ENCODE measurements around the gene CEP290.
A peak's percentile ranks its signal among the peaks of the same experiment; 100 is the strongest.

Gene CEP290

GRCh38 chr12:88044035-88044434, 97.9 kb downstream of the CEP290 start:
- Histone ChIP-seq H3K14ac (ENCODE audit: low read length in 2 of 2) (no peak overlapping the region), H4K8ac (ENCODE audit: low read length) (no peak overlapping the region), H3K79me1 (replicated peaks; ENCODE audit: low read length, poor library complexity, severe bottlenecking) (peaks cover 18% of the 10 kb centered on the region), H3K4me2 (ENCODE audit: low read length, poor library complexity, severe bottlenecking) (no peak overlapping the region), H3K9me3 (ENCODE audit: control insufficient read depth, low read length) (no peaks in the 10 kb centered on the region), H3K4me1 (ENCODE audit: control insufficient read depth, insufficient read depth, low read depth, low read length) (no peaks in the 10 kb centered on the region), H2AFZ (ENCODE audit: low read depth, low read length) (no peak overlapping the region), H3K9ac (ENCODE audit: low read length) (no peak overlapping the region), H2AK5ac (ENCODE audit: low read length, severe bottlenecking) (no peak overlapping the region), H2BK12ac (ENCODE audit: low read length in 2 of 2) (no peak overlapping the region), H3K27me3 (ENCODE audit: control insufficient read depth in 1 of 2, insufficient read depth in 1 of 2, low read length in 2 of 2) (no peaks in the 10 kb centered on the region), H3K23ac (ENCODE audit: low read length in 2 of 2) (no peak overlapping the region), H3K27ac (ENCODE audit: low read length, poor library complexity, severe bottlenecking) (no peak overlapping the region), H3K4me3 (ENCODE audit: insufficient read depth in 1 of 2, low read depth in 1 of 2, low read length in 2 of 2) (no peak overlapping the region), H3K18ac (ENCODE audit: low read depth in 1 of 2, low read length in 2 of 2) (no peak overlapping the region), H2BK15ac (ENCODE audit: low read depth, poor library complexity, severe bottlenecking) (no peak overlapping the region), H4K91ac (ENCODE audit: low read length) (no peak overlapping the region), H2BK120ac (ENCODE audit: low read depth, low read length) (no peak overlapping the region), H3K4ac (ENCODE audit: low read depth in 1 of 2, low read length in 2 of 2) (no peak overlapping the region), H3K36me3 (ENCODE audit: control insufficient read depth in 1 of 2, insufficient read depth in 2 of 2, low read depth in 1 of 2, low read length in 2 of 2) (peaks cover 4 to 71% of the 10 kb centered on the region in 2 experiments), H2BK5ac (ENCODE audit: low read depth, low read length, poor library complexity, severe bottlenecking) (no peak overlapping the region)
- DNase-seq, result no peak
- 99% methylated on average over 5 of the region's 5 CpGs for WGBS

GRCh38 chr12:88037770-88038169, 104.1 kb downstream of the CEP290 start:
- Histone ChIP-seq H3K4me3 (ENCODE audit: insufficient read depth in 1 of 2, low read depth in 1 of 2, low read length in 2 of 2) (no peak overlapping the region), H3K4me2 (ENCODE audit: low read length, poor library complexity, severe bottlenecking) (no peak overlapping the region), H3K27me3 (ENCODE audit: control insufficient read depth in 1 of 2, insufficient read depth in 1 of 2, low read length in 2 of 2) (no peaks in the 10 kb centered on the region), H3K36me3 (ENCODE audit: control insufficient read depth in 1 of 2, insufficient read depth in 2 of 2, low read depth in 1 of 2, low read length in 2 of 2) (peaks cover 0 to 16% of the 10 kb centered on the region in 2 experiments), H3K9me3 (ENCODE audit: control insufficient read depth, low read length) (no peaks in the 10 kb centered on the region), H3K18ac (ENCODE audit: low read depth in 1 of 2, low read length in 2 of 2) (no peak overlapping the region), H3K79me1 (replicated peaks; ENCODE audit: low read length, poor library complexity, severe bottlenecking) (peaks cover 5% of the 10 kb centered on the region), H3K9ac (ENCODE audit: low read length) (no peak overlapping the region), H3K4me1 (ENCODE audit: control insufficient read depth, insufficient read depth, low read depth, low read length) (no peaks in the 10 kb centered on the region), H2AFZ (ENCODE audit: low read depth, low read length) (no peak overlapping the region), H4K8ac (ENCODE audit: low read length) (no peak overlapping the region), H2AK5ac (ENCODE audit: low read length, severe bottlenecking) (no peak overlapping the region), H3K4ac (ENCODE audit: low read depth in 1 of 2, low read length in 2 of 2) (no peak overlapping the region), H2BK5ac (ENCODE audit: low read depth, low read length, poor library complexity, severe bottlenecking) (no peak overlapping the region), H2BK15ac (ENCODE audit: low read depth, poor library complexity, severe bottlenecking) (no peak overlapping the region), H4K91ac (ENCODE audit: low read length) (no peak overlapping the region), H3K27ac (ENCODE audit: low read length, poor library complexity, severe bottlenecking) (no peak overlapping the region), H3K23ac (ENCODE audit: low read length in 2 of 2) (no peak overlapping the region), H2BK12ac (ENCODE audit: low read length in 2 of 2) (no peak overlapping the region), H2BK120ac (ENCODE audit: low read depth, low read length) (no peak overlapping the region), H3K14ac (ENCODE audit: low read length in 2 of 2) (no peak overlapping the region)
- peak; percentile 5 for DNase-seq
- WGBS, result no CpG with 5 or more reads among the region's 1 CpG

- no peak overlapping the region for H4K91ac ChIP-seq (ENCODE audit: low read length)
- H3K4ac ChIP-seq (ENCODE audit: low read depth in 1 of 2, low read length in 2 of 2), result no peak overlapping the region
- WGBS, result 56% methylated on average over 3 of the region's 5 CpGs
- peak; percentile 49 for DNase-seq
- no peaks in the 10 kb centered on the region for H3K9me3 ChIP-seq (ENCODE audit: control insufficient read depth, low read length)
- no peak overlapping the region for H3K14ac ChIP-seq (ENCODE audit: low read length in 2 of 2)
- no peaks in the 10 kb centered on the region for H3K4me1 ChIP-seq (ENCODE audit: control insufficient read depth, insufficient read depth, low read depth, low read length)
- H2BK15ac ChIP-seq (ENCODE audit: low read depth, poor library complexity, severe bottlenecking), result no peak overlapping the region
- no peak overlapping the region for H2BK5ac ChIP-seq (ENCODE audit: low read depth, low read length, poor library complexity, severe bottlenecking)
- H3K27me3 ChIP-seq (ENCODE audit: control insufficient read depth in 1 of 2, insufficient read depth in 1 of 2, low read length in 2 of 2), result no peaks in the 10 kb centered on the region
- no peak overlapping the region for H2BK12ac ChIP-seq (ENCODE audit: low read length in 2 of 2)
- H3K18ac ChIP-seq (ENCODE audit: low read depth in 1 of 2, low read length in 2 of 2), result no peak overlapping the region
- peaks cover 0 to 8% of the 10 kb centered on the region in 2 experiments for H3K36me3 ChIP-seq (ENCODE audit: control insufficient read depth in 1 of 2, insufficient read depth in 2 of 2, low read depth in 1 of 2, low read length in 2 of 2)
- no peaks in the 10 kb centered on the region for H3K79me1 ChIP-seq (replicated peaks; ENCODE audit: low read length, poor library complexity, severe bottlenecking)
- no peak overlapping the region for H2AK5ac ChIP-seq (ENCODE audit: low read length, severe bottlenecking)
- no peak overlapping the region for H4K8ac ChIP-seq (ENCODE audit: low read length)
- H3K4me3 ChIP-seq (ENCODE audit: insufficient read depth in 1 of 2, low read depth in 1 of 2, low read length in 2 of 2), result peak overlapping the region in 1 of 2 experiments; percentile 92
- no peak overlapping the region for H2BK120ac ChIP-seq (ENCODE audit: low read depth, low read length)
- peak overlapping the region; percentile 83 for H3K4me2 ChIP-seq (ENCODE audit: low read length, poor library complexity, severe bottlenecking)
- H3K27ac ChIP-seq (ENCODE audit: low read length, poor library complexity, severe bottlenecking), result no peak overlapping the region
- H3K9ac ChIP-seq (ENCODE audit: low read length), result peak overlapping the region; percentile 90
- no peak overlapping the region for H2AFZ ChIP-seq (ENCODE audit: low read depth, low read length)
- H3K23ac ChIP-seq (ENCODE audit: low read length in 2 of 2), result no peak overlapping the region
Observed at GRCh38 chr12:88036353-88036965, 105.4 kb downstream of the CEP290 start.

GRCh38 chr12:88035907-88036289, 106.0 kb downstream of the CEP290 start:
- H2BK12ac ChIP-seq (ENCODE audit: low read length in 2 of 2), result no peak overlapping the region
- no peaks in the 10 kb centered on the region for H3K79me1 ChIP-seq (replicated peaks; ENCODE audit: low read length, poor library complexity, severe bottlenecking)
- no peak overlapping the region for H4K8ac ChIP-seq (ENCODE audit: low read length)
- H3K14ac ChIP-seq (ENCODE audit: low read length in 2 of 2), result no peak overlapping the region
- peak overlapping the region; percentile 90 for H3K9ac ChIP-seq (ENCODE audit: low read length)
- H2AK5ac ChIP-seq (ENCODE audit: low read length, severe bottlenecking), result no peak overlapping the region
- no peak overlapping the region for H3K27ac ChIP-seq (ENCODE audit: low read length, poor library complexity, severe bottlenecking)
- peak overlapping the region; percentile 52 for H2BK120ac ChIP-seq (ENCODE audit: low read depth, low read length)
- H3K27me3 ChIP-seq (ENCODE audit: control insufficient read depth in 1 of 2, insufficient read depth in 1 of 2, low read length in 2 of 2), result no peaks in the 10 kb centered on the region
- H2BK5ac ChIP-seq (ENCODE audit: low read depth, low read length, poor library complexity, severe bottlenecking), result no peak overlapping the region
- H2BK15ac ChIP-seq (ENCODE audit: low read depth, poor library complexity, severe bottlenecking), result peak overlapping the region; percentile 77
- H3K4ac ChIP-seq (ENCODE audit: low read depth in 1 of 2, low read length in 2 of 2), result peak overlapping the region in 1 of 2 experiments; percentile 89
- no peak for DNase-seq
- no peak overlapping the region for H3K18ac ChIP-seq (ENCODE audit: low read depth in 1 of 2, low read length in 2 of 2)
- WGBS, result 0% methylated on average over 2 of the region's 5 CpGs
- H3K4me1 ChIP-seq (ENCODE audit: control insufficient read depth, insufficient read depth, low read depth, low read length), result no peaks in the 10 kb centered on the region
- peak overlapping the region; percentile 83 for H3K4me2 ChIP-seq (ENCODE audit: low read length, poor library complexity, severe bottlenecking)
- H2AFZ ChIP-seq (ENCODE audit: low read depth, low read length), result peak overlapping the region; percentile 96
- H3K4me3 ChIP-seq (ENCODE audit: insufficient read depth in 1 of 2, low read depth in 1 of 2, low read length in 2 of 2), result peak overlapping the region; percentile 92 to 95
- H4K91ac ChIP-seq (ENCODE audit: low read length), result no peak overlapping the region
- H3K36me3 ChIP-seq (ENCODE audit: control insufficient read depth in 1 of 2, insufficient read depth in 2 of 2, low read depth in 1 of 2, low read length in 2 of 2), result peaks cover 0 to 8% of the 10 kb centered on the region in 2 experiments
- H3K23ac ChIP-seq (ENCODE audit: low read length in 2 of 2), result no peak overlapping the region
- H3K9me3 ChIP-seq (ENCODE audit: control insufficient read depth, low read length), result no peaks in the 10 kb centered on the region
